Peyer's patch (tissue), 4 donors: Measurements from ENCODE around the gene B3GAT3. TPM values are rescaled to one million over a fixed set of nuclear protein-coding genes. Genes with fewer than 3 reads are reported as not detected.

Source experiments
- DNase-seq, 3 donors: peaks; one replicate each; pipeline ENCODE4 v3.0.0-alpha.2; 2017 to 2019
- H3K27ac ChIP-seq, 4 donors: fragments of 200-600 bp; sonication (generic); one replicate each; pipeline ENCODE4 v1.5.1; 2016 to 2019
- H3K27me3 ChIP-seq, 2 donors: fragments of 200-600 bp; sonication (generic); one replicate each; pipeline ENCODE4 v1.5.1; 2019
- H3K36me3 ChIP-seq, 3 donors: fragments of 200-600 bp; sonication (generic); one replicate each; pipeline ENCODE4 v1.5.1; 2016 to 2019
- H3K4me1 ChIP-seq, 4 donors: fragments of 200-600 bp; sonication (generic); one replicate each; pipeline ENCODE4 v1.5.1; 2016 to 2019
- H3K4me3 ChIP-seq, 4 donors: fragments of 200-600 bp; sonication (generic); 1 replicate in 3 of 4; 2 replicates in 1 of 4; pipeline ENCODE4 v1.5.1; 2016 to 2019; ENCODE audit warnings: mild to moderate bottlenecking in 1 of 4
- H3K9me3 ChIP-seq, 4 donors: fragments of 200-600 bp; sonication (generic); one replicate each; pipeline ENCODE4 v1.5.1; 2016 to 2019; ENCODE audit warnings: mild to moderate bottlenecking in 1 of 4
- CTCF ChIP-seq, 6 experiments: fragments of 450-650 bp in 4 of 6; fragments of 200-600 bp in 2 of 6; sonication (generic) in 1 of 6; IDR thresholded peaks; one replicate each; pipeline ENCODE4 v1.5.1; 2017 to 2019; ENCODE audit warnings: antibody characterized with exemption in 6 of 6, mild to moderate bottlenecking in 3 of 6, moderate library complexity in 1 of 6
- POLR2A ChIP-seq, 2 donors: fragments of 450-650 bp; IDR thresholded peaks; one replicate each; pipeline ENCODE4 v1.5.1; 2017; ENCODE audit warnings: antibody characterized with exemption in 2 of 2, mild to moderate bottlenecking in 2 of 2, moderate library complexity in 2 of 2
- total RNA-seq, 4 donors: library from RNA; depleted of rRNA; stranded (reverse); fragments of >200 nt; gene quantifications; one replicate each; pipeline ENCODE4 v1.1.0, GENCODE V29; 2016

The B3GAT3 gene
- total RNA-seq, 4 donors from 2014 or later = 26.6 to 88.3 (median 38.0) TPM

- Histone ChIP-seq H3K9me3 (no peaks in the 10 kb centered on the region), H3K27ac (no peak overlapping the region), H3K4me1 (peaks cover 0 to under 1% (median 0%) of the 10 kb centered on the region in 4 donors), H3K4me3 (no peak overlapping the region), H3K27me3 (no peaks in the 10 kb centered on the region), H3K36me3 (peaks cover 0 to 71% (median 0%) of the 10 kb centered on the region in 3 donors)
- peak in 1 of 3 donors; percentile 14 for DNase-seq
- TF ChIP-seq CTCF (IDR thresholded peaks at IDR 0.05) (no peak), POLR2A (IDR thresholded peaks at IDR 0.05) (no peak)
These were observed 40.6 kb downstream of the B3GAT3 start for GRCh38 chr11:62580959-62581715.

DNA sequence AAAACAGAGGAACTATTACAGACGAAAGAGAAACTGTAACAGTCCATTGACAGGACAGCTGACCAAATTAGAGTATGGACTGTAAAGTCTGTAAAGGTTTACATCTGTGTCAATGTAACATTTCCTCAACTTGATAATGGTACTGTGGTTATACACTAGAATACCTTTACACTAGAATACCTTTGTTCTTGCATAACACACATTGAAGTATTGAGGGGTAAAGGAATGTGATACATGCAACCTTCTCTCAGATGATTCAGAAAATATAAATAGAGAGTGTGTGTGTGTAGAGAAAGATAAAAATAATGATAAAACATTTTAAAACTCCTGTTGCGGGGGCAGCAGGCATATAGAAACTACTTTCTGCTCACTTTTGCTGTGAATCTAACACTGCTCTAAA lies 42.5 kb downstream of the B3GAT3 start:
- Histone ChIP-seq H3K27ac (no peak overlapping the region), H3K27me3 (no peaks in the 10 kb centered on the region), H3K36me3 (peaks cover 0 to 54% (median 0%) of the 10 kb centered on the region in 3 donors), H3K4me3 (no peak overlapping the region), H3K9me3 (no peaks in the 10 kb centered on the region), H3K4me1 (peaks cover 0 to 16% (median 2%) of the 10 kb centered on the region in 4 donors)
- no peak for DNase-seq
- TF ChIP-seq POLR2A (IDR thresholded peaks at IDR 0.05) (no peak), CTCF (IDR thresholded peaks at IDR 0.05) (no peak)

DNA sequence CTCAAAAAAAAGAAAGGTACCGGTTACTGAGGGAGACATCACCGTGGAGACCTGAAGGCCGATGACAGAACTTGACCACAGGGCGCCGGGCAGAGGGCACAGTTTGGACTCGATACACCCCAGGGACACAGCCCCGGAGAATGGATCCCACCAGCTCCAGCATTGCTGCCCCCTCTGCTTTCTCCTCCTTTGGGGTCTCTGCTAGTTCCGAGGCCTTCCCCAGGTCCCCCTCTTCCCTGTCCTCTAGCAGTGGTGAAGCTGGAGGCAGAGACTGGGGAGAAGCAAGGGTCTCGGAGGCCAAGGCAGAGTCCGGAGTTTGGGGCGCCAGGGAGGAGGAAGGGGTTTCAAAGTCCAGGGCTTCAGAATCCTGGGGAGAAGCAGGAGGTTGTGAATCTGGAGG lies 43.2 kb downstream of the B3GAT3 start:
- no peak for TF ChIP-seq POLR2A (IDR thresholded peaks at IDR 0.05)
- TF ChIP-seq CTCF (IDR thresholded peaks at IDR 0.05) = no peak
- peaks cover 0 to 49% (median 0%) of the 10 kb centered on the region in 3 donors for H3K36me3 ChIP-seq
- peaks cover 0 to 16% (median 2%) of the 10 kb centered on the region in 4 donors for H3K4me1 ChIP-seq
- no peak overlapping the region for H3K4me3 ChIP-seq
- H3K27me3 ChIP-seq = no peaks in the 10 kb centered on the region
- no peak overlapping the region for H3K27ac ChIP-seq
- H3K9me3 ChIP-seq = no peaks in the 10 kb centered on the region
- peak in 1 of 3 donors; percentile 37 for DNase-seq

GRCh38 chr11:62577046-62577714 lies 44.6 kb downstream of the B3GAT3 start:
- Histone ChIP-seq H3K27ac (peak overlapping the region in 2 of 4 donors; percentile 47 to 62), H3K4me1 (peaks cover 0 to 22% (median 3%) of the 10 kb centered on the region in 4 donors), H3K4me3 (no peak overlapping the region), H3K36me3 (peaks cover 0 to 47% (median 0%) of the 10 kb centered on the region in 3 donors), H3K9me3 (no peaks in the 10 kb centered on the region), H3K27me3 (no peaks in the 10 kb centered on the region)
- peak in 1 of 3 donors; percentile 43 for DNase-seq
- TF ChIP-seq CTCF (IDR thresholded peaks at IDR 0.05) = no peak
- no peak for TF ChIP-seq POLR2A (IDR thresholded peaks at IDR 0.05)

DNA sequence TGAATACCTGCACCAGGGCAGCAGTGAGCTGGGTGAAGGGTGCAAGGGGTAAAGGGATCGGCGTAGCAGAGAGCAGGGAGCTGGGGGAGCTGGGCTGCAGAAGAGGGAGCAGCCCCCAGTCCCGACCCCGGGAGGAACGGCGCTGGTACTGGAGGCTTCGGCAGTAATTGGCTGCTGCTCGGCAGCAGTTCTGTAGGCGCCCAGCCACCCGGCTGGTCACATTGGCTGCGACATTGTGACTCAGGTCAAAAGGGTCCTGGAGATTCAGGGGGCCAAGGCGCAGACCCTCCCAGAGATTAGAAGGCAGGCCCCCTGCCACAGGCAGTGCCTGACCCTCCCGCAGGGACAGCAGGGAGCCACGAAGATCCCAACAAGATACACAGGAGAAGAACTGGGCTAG lies 45.9 kb downstream of the B3GAT3 start:
- Histone ChIP-seq H3K4me3 (peak overlapping the region in 1 of 4 donors; percentile 83), H3K27ac (no peak overlapping the region), H3K9me3 (no peaks in the 10 kb centered on the region), H3K4me1 (peaks cover 0 to 27% (median 3%) of the 10 kb centered on the region in 4 donors), H3K27me3 (no peaks in the 10 kb centered on the region), H3K36me3 (peaks cover 0 to 46% (median 0%) of the 10 kb centered on the region in 3 donors)
- peak in 1 of 3 donors; percentile 40 for DNase-seq
- TF ChIP-seq CTCF (IDR thresholded peaks at IDR 0.05) (no peak), POLR2A (IDR thresholded peaks at IDR 0.05) (no peak)
